ENCODE data around the gene GEN1.

DNA sequence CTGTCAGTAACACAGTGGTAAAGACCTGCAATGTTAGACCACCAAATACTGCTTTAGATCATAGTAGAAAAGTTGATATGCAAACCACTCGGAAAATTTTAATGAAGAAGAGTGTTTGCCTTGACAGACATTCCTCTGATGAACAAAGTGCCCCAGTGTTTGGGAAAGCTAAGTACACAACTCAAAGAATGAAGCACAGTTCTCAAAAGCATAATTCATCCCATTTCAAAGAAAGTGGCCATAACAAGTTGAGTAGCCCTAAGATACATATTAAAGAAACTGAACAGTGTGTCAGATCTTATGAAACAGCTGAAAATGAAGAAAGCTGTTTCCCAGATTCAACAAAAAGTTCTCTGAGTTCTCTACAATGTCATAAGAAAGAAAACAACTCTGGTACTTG, 27.5 kb downstream of the GEN1 start:
- TF ChIP-seq, protein P1, sequence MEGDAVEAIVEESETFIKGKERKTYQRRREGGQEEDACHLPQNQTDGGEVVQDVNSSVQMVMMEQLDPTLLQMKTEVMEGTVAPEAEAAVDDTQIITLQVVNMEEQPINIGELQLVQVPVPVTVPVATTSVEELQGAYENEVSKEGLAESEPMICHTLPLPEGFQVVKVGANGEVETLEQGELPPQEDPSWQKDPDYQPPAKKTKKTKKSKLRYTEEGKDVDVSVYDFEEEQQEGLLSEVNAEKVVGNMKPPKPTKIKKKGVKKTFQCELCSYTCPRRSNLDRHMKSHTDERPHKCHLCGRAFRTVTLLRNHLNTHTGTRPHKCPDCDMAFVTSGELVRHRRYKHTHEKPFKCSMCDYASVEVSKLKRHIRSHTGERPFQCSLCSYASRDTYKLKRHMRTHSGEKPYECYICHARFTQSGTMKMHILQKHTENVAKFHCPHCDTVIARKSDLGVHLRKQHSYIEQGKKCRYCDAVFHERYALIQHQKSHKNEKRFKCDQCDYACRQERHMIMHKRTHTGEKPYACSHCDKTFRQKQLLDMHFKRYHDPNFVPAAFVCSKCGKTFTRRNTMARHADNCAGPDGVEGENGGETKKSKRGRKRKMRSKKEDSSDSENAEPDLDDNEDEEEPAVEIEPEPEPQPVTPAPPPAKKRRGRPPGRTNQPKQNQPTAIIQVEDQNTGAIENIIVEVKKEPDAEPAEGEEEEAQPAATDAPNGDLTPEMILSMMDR (IDR thresholded peaks at IDR 0.05), result no peak
- no peak for TF ChIP-seq POLR2A (IDR thresholded peaks at IDR 0.05)
